ENCODE measurements around the gene INPP5D. TPM values are rescaled to one million over a fixed set of nuclear protein-coding genes. Genes with fewer than 3 reads are reported as not detected.
"Not testable (repeated sequence)": the region's sequence is repeated elsewhere in the genome, so short reads cannot be mapped to it uniquely, and the experiment has no call there.

The INPP5D gene
- total and polyA plus RNA-seq, 4 experiments from 2014 or later, result 29.6 to 127 (median 121) TPM

DNA sequence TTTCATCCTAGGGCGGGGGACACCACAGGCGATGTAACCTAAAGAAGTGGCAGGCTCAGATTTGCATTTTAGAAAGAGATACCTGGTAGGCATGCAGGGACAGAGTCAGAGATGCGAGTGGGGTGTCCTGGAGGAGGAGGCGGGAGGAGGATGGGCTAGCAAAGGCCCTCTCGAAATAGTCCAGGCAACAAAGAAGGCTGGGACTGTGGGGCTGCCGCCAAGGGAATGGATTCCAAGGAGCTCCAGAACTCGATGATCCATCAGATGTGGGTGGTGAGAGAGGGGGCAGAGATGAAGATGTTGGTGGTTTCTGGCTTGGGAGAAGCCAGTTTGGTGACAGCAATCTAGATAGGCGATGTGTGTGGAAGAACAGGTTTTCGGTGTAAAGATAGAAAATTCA lies 12.5 kb upstream of the INPP5D start:
- no peak for DNase-seq
- Histone ChIP-seq H3K36me3 (ENCODE audit: insufficient read depth, low read length) (no peaks in the 10 kb centered on the region), H3K4me1 (ENCODE audit: insufficient read depth, low read length) (no peaks in the 10 kb centered on the region), H3K27ac (ENCODE audit: low read depth, low read length) (no peak overlapping the region), H3K27me3 (ENCODE audit: insufficient read depth, low read length) (no peaks in the 10 kb centered on the region), H3K9me3 (ENCODE audit: control insufficient read depth in 1 of 2, low read length in 2 of 2) (no peaks in the 10 kb centered on the region), H3K4me3 (ENCODE audit: low read length in 2 of 2) (no peak overlapping the region)
- peak overlapping the region in 1 of 8 donors; percentile 37 for H3K4me3 Mint-ChIP-seq
- ChIA-PET POLR2A (ENCODE audit: partially characterized antibody) (no interaction called here), CTCF (ENCODE audit: partially characterized antibody) (interaction anchor here (4.4 kb wide), 1 partner anchor 13 kb away, joined by 23 read pairs; the partner anchor contains the start of gene INPP5D)
- peaks cover 0 to 11% (median 8%) of the 10 kb centered on the region in 4 donors for H3K4me1 Mint-ChIP-seq
- no peaks in the 10 kb centered on the region for H3K36me3 Mint-ChIP-seq
- peak overlapping the region in 2 of 7 donors; percentile 18 to 31 for H3K27ac Mint-ChIP-seq
- H3K9me3 Mint-ChIP-seq, result no peaks in the 10 kb centered on the region
- intact Hi-C loops (cut with micrococcal nuclease), result no loop called here
- H3K27me3 Mint-ChIP-seq, result peaks cover 0 to 3% of the 10 kb centered on the region in 2 donors

- ChIA-PET POLR2A (ENCODE audit: partially characterized antibody) (interaction anchor here (0.9 kb wide), 1 partner anchor 38 kb away, joined by 3 read pairs; no protein-coding TSS in a partner anchor), CTCF (ENCODE audit: partially characterized antibody) (interaction anchor here (1.0 to 4.4 kb wide), 2 partner anchors 12 to 19 kb away, joined by 3 to 23 read pairs; partner anchors contain the start of gene INPP5D)
- H3K27ac ChIP-seq (ENCODE audit: low read depth, low read length), result no peak overlapping the region
- no peak overlapping the region for H3K4me3 Mint-ChIP-seq
- no peak overlapping the region for H3K4me3 ChIP-seq (ENCODE audit: low read length in 2 of 2)
- H3K27me3 ChIP-seq (ENCODE audit: insufficient read depth, low read length), result no peaks in the 10 kb centered on the region
- no peaks in the 10 kb centered on the region for H3K9me3 Mint-ChIP-seq
- intact Hi-C loops (cut with micrococcal nuclease), result no loop called here
- DNase-seq, result no peak
- no peaks in the 10 kb centered on the region for H3K36me3 ChIP-seq (ENCODE audit: insufficient read depth, low read length)
- peaks cover 0 to 12% (median 8%) of the 10 kb centered on the region in 4 donors for H3K4me1 Mint-ChIP-seq
- H3K27me3 Mint-ChIP-seq, result peaks cover 0 to 1% of the 10 kb centered on the region in 2 donors
- H3K4me1 ChIP-seq (ENCODE audit: insufficient read depth, low read length), result peaks cover 1% of the 10 kb centered on the region
- H3K27ac Mint-ChIP-seq, result peak overlapping the region in 1 of 7 donors; percentile 62
- no peaks in the 10 kb centered on the region for H3K36me3 Mint-ChIP-seq
- no peaks in the 10 kb centered on the region for H3K9me3 ChIP-seq (ENCODE audit: control insufficient read depth in 1 of 2, low read length in 2 of 2)
Observed at GRCh38 chr2:233048569-233049193, 11.5 kb upstream of the INPP5D start.

GRCh38 chr2:233049194-233049761 lies 10.9 kb upstream of the INPP5D start:
- Mint-ChIP-seq H3K9me3 (no peaks in the 10 kb centered on the region), H3K27ac (peak overlapping the region in 4 of 7 donors; percentile 8 to 76 (median 56)), H3K4me1 (peaks cover 4 to 18% (median 12%) of the 10 kb centered on the region in 4 donors), H3K36me3 (no peaks in the 10 kb centered on the region), H3K4me3 (peak overlapping the region in 2 of 8 donors; percentile 26 to 43), H3K27me3 (peaks cover 0 to 1% of the 10 kb centered on the region in 2 donors)
- H3K4me1 ChIP-seq (ENCODE audit: insufficient read depth, low read length), result peaks cover 7% of the 10 kb centered on the region
- DNase-seq, result peak in 3 of 5 donors; percentile 18 to 23 (median 21)
- H3K27me3 ChIP-seq (ENCODE audit: insufficient read depth, low read length), result no peaks in the 10 kb centered on the region
- H3K4me3 ChIP-seq (ENCODE audit: low read length in 2 of 2), result no peak overlapping the region
- H3K9me3 ChIP-seq (ENCODE audit: control insufficient read depth in 1 of 2, low read length in 2 of 2), result no peaks in the 10 kb centered on the region
- no peaks in the 10 kb centered on the region for H3K36me3 ChIP-seq (ENCODE audit: insufficient read depth, low read length)
- ChIA-PET POLR2A (ENCODE audit: partially characterized antibody) (interaction anchor here (1.0 kb wide), 1 partner anchor 11 kb away, joined by 5 read pairs; the partner anchor contains the start of gene INPP5D), CTCF (ENCODE audit: partially characterized antibody) (interaction anchor here (1.0 to 4.4 kb wide), 4 partner anchors 11 to 183 kb away, joined by 3 to 23 read pairs (median 3); partner anchors contain the start of gene INPP5D)
- H3K27ac ChIP-seq (ENCODE audit: low read depth, low read length), result no peak overlapping the region
- intact Hi-C loops (cut with micrococcal nuclease), result no loop called here

GRCh38 chr2:233051241-233052149 lies 8.6 kb upstream of the INPP5D start:
- Mint-ChIP-seq H3K27me3 (peaks cover 0 to 1% of the 10 kb centered on the region in 2 donors), H3K4me1 (peaks cover 5 to 25% (median 14%) of the 10 kb centered on the region in 4 donors), H3K36me3 (no peaks in the 10 kb centered on the region), H3K4me3 (no peak overlapping the region), H3K9me3 (no peaks in the 10 kb centered on the region), H3K27ac (no peak overlapping the region)
- no peaks in the 10 kb centered on the region for H3K27me3 ChIP-seq (ENCODE audit: insufficient read depth, low read length)
- POLR2A ChIA-PET (ENCODE audit: partially characterized antibody), result interaction anchor here (1.1 kb wide), 1 partner anchor 9 kb away, joined by 3 read pairs; no protein-coding TSS in a partner anchor
- no peaks in the 10 kb centered on the region for H3K9me3 ChIP-seq (ENCODE audit: control insufficient read depth in 1 of 2, low read length in 2 of 2)
- H3K36me3 ChIP-seq (ENCODE audit: insufficient read depth, low read length), result no peaks in the 10 kb centered on the region
- H3K4me3 ChIP-seq (ENCODE audit: low read length in 2 of 2), result no peak overlapping the region
- no peak for DNase-seq
- CTCF ChIA-PET (ENCODE audit: partially characterized antibody), result interaction anchor here (1.1 to 6.5 kb wide), 7 partner anchors 9 to 199 kb away, joined by 3 to 63 read pairs (median 13); partner anchors contain the start of gene INPP5D
- intact Hi-C loops (cut with micrococcal nuclease), result loop anchor here (10.0 kb wide), 2 partner anchors 197 to 437 kb away; no protein-coding TSS in a partner anchor
- no peak overlapping the region for H3K27ac ChIP-seq (ENCODE audit: low read depth, low read length)
- H3K4me1 ChIP-seq (ENCODE audit: insufficient read depth, low read length), result peaks cover 10% of the 10 kb centered on the region

DNA sequence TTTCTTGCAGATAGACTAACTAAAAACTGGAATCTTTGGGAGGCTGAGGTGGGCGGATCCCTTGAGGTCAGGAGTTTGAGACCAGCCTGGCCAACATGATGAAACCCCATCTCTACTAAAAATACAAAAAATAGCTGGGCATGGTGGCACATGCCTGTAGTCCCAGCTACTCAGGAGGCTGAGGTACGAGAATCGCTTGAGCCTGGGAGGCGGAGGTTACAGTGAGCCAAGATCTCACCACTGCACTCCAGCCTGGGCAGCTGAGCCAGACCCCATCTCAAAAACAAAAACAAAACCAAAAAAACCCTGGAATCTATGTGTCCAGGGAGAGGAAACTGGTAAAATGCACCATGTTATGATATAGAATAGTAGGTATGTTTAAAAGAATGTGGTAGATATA lies 7.6 kb upstream of the INPP5D start:
- not testable (repeated sequence) for H3K4me1 ChIP-seq (ENCODE audit: insufficient read depth, low read length); H3K4me3 ChIP-seq (ENCODE audit: low read length in 2 of 2); H3K27me3 ChIP-seq (ENCODE audit: insufficient read depth, low read length); H3K36me3 Mint-ChIP-seq; H3K27ac Mint-ChIP-seq; H3K4me3 Mint-ChIP-seq; H3K27me3 Mint-ChIP-seq; H3K9me3 Mint-ChIP-seq; H3K9me3 ChIP-seq (ENCODE audit: control insufficient read depth in 1 of 2, low read length in 2 of 2); H3K36me3 ChIP-seq (ENCODE audit: insufficient read depth, low read length); H3K27ac ChIP-seq (ENCODE audit: low read depth, low read length); DNase-seq
- peaks cover 5 to 25% (median 14%) of the 10 kb centered on the region in 4 donors for H3K4me1 Mint-ChIP-seq
- ChIA-PET CTCF (ENCODE audit: partially characterized antibody) (interaction anchor here (0.6 to 6.5 kb wide), 13 partner anchors 8 to 215 kb away, joined by 3 to 63 read pairs (median 18); partner anchors contain the start of genes ATG16L1 and INPP5D), POLR2A (ENCODE audit: partially characterized antibody) (interaction anchor here (2.9 kb wide), 1 partner anchor 23 kb away, joined by 10 read pairs; no protein-coding TSS in a partner anchor)
- intact Hi-C loops (cut with micrococcal nuclease), result loop anchor here (10.0 kb wide), 2 partner anchors 198 to 438 kb away; no protein-coding TSS in a partner anchor

- H3K4me1 Mint-ChIP-seq, result peaks cover 9 to 31% (median 17%) of the 10 kb centered on the region in 4 donors
- peak overlapping the region in 5 of 7 donors; percentile 29 to 71 (median 63) for H3K27ac Mint-ChIP-seq
- intact Hi-C loops (cut with micrococcal nuclease), result loop anchor here (10.0 kb wide), 2 partner anchors 199 to 439 kb away; no protein-coding TSS in a partner anchor
- ChIA-PET POLR2A (ENCODE audit: partially characterized antibody) (interaction anchor here (0.9 to 2.9 kb wide), 5 partner anchors 22 to 197 kb away, joined by 3 to 10 read pairs (median 5); partner anchors contain the start of gene ATG16L1), CTCF (ENCODE audit: partially characterized antibody) (interaction anchor here (0.7 to 6.5 kb wide), 60 partner anchors 8 to 343 kb away, joined by 3 to 63 read pairs (median 4); partner anchors contain the start of gene ATG16L1)
- Histone ChIP-seq H3K36me3 (ENCODE audit: insufficient read depth, low read length) (no peaks in the 10 kb centered on the region), H3K27ac (ENCODE audit: low read depth, low read length) (no peak overlapping the region), H3K4me1 (ENCODE audit: insufficient read depth, low read length) (peaks cover 11% of the 10 kb centered on the region), H3K27me3 (ENCODE audit: insufficient read depth, low read length) (no peaks in the 10 kb centered on the region), H3K9me3 (ENCODE audit: control insufficient read depth in 1 of 2, low read length in 2 of 2) (no peaks in the 10 kb centered on the region), H3K4me3 (ENCODE audit: low read length in 2 of 2) (no peak overlapping the region)
- peaks cover 0 to 1% of the 10 kb centered on the region in 2 donors for H3K36me3 Mint-ChIP-seq
- H3K4me3 Mint-ChIP-seq, result peak overlapping the region in 3 of 8 donors; percentile 26 to 42 (median 26)
- no peaks in the 10 kb centered on the region for H3K9me3 Mint-ChIP-seq
- peaks cover 0 to 1% of the 10 kb centered on the region in 2 donors for H3K27me3 Mint-ChIP-seq
- DNase-seq, result peak in 4 of 5 donors; percentile 50 to 66 (median 54)
Observed at GRCh38 chr2:233053928-233054784, 6.0 kb upstream of the INPP5D start.
